Central memory CD4-positive, alpha-beta T cell (primary cell): Measurements from ENCODE around the gene CDK6.

Experiments used
- DNase-seq: peaks from one replicate; pipeline ENCODE4 v3.0.0; 2022

The CDK6 gene

GRCh38 chr7:92824901-92825480, 11.4 kb downstream of the CDK6 start:
- DNase-seq: no peak

GRCh38 chr7:92824450-92824849, 11.9 kb downstream of the CDK6 start:
- DNase-seq: no peak

GRCh38 chr7:92823042-92823441, 13.3 kb downstream of the CDK6 start:
- DNase-seq: no peak

- no peak for DNase-seq
Measured at GRCh38 chr7:92820191-92820590, 16.2 kb downstream of the CDK6 start.

- no peak for DNase-seq
Measured at GRCh38 chr7:92817398-92817797, 19.0 kb downstream of the CDK6 start.

- DNase-seq: no peak
Measured at GRCh38 chr7:92815412-92815811, 21.0 kb downstream of the CDK6 start.

GRCh38 chr7:92813390-92814024, 22.9 kb downstream of the CDK6 start:
- DNase-seq: peak; percentile 24

GRCh38 chr7:92811158-92811557, 25.2 kb downstream of the CDK6 start:
- no peak for DNase-seq

GRCh38 chr7:92809760-92810573, 26.4 kb downstream of the CDK6 start:
- DNase-seq: peak; percentile 69

- no peak for DNase-seq
Measured at GRCh38 chr7:92809397-92809759, 27.0 kb downstream of the CDK6 start.

- DNase-seq: no peak
Measured at GRCh38 chr7:92808635-92809034, 27.7 kb downstream of the CDK6 start.

- no peak for DNase-seq
Measured at GRCh38 chr7:92808006-92808405, 28.4 kb downstream of the CDK6 start.

GRCh38 chr7:92806496-92806895, 29.9 kb downstream of the CDK6 start:
- DNase-seq: no peak

- DNase-seq: no peak
Measured at GRCh38 chr7:92802406-92802805, 34.0 kb downstream of the CDK6 start.

- DNase-seq: no peak
Measured at GRCh38 chr7:92799446-92800211, 36.7 kb downstream of the CDK6 start.

GRCh38 chr7:92798517-92799249, 37.7 kb downstream of the CDK6 start:
- DNase-seq: no peak

- no peak for DNase-seq
Measured at GRCh38 chr7:92797693-92798092, 38.7 kb downstream of the CDK6 start.

- DNase-seq: no peak
Measured at GRCh38 chr7:92797284-92797683, 39.1 kb downstream of the CDK6 start.

GRCh38 chr7:92794831-92795230, 41.5 kb downstream of the CDK6 start:
- DNase-seq: no peak

- no peak for DNase-seq
Measured at GRCh38 chr7:92794391-92794790, 42.0 kb downstream of the CDK6 start.

GRCh38 chr7:92793656-92794205, 42.6 kb downstream of the CDK6 start:
- no peak for DNase-seq

GRCh38 chr7:92790992-92791391, 45.4 kb downstream of the CDK6 start:
- DNase-seq: no peak
